ENCODE data around the gene MYH8. TPM values are rescaled to one million over a fixed set of nuclear protein-coding genes. Genes with fewer than 3 reads are reported as not detected.

The MYH8 gene
- not detected for total RNA-seq

GRCh38 chr17:10421900-10422542 lies at the start of gene MYH8:
Gene MYH8, minus strand, starts transcription at chr17:10421950. Its CDS starts 1,723 bp downstream, at chr17:10420227.
- no peak for DNase-seq (ENCODE audit: low spot score)

GRCh38 chr17:10469459-10469858 lies 47.7 kb upstream of the MYH8 start, which contains the start of gene MYH4:
Gene MYH4, minus strand, starts transcription at chr17:10469559. Its CDS starts 2,814 bp downstream, at chr17:10466745.
- no peak for DNase-seq (ENCODE audit: low spot score)

GRCh38 chr17:10463402-10463801 lies 41.7 kb upstream of the MYH8 start:
- no peak for DNase-seq (ENCODE audit: low spot score)

GRCh38 chr17:10460062-10460461 lies 38.3 kb upstream of the MYH8 start:
- DNase-seq (ENCODE audit: low spot score) = no peak

- no peak for DNase-seq (ENCODE audit: low spot score)
Measured at GRCh38 chr17:10458701-10459100, 37.0 kb upstream of the MYH8 start.

- DNase-seq (ENCODE audit: low spot score) = no peak
Measured at GRCh38 chr17:10457952-10458351, 36.2 kb upstream of the MYH8 start.

GRCh38 chr17:10447026-10447931 lies 25.5 kb upstream of the MYH8 start:
- no peak for DNase-seq (ENCODE audit: low spot score)

GRCh38 chr17:10439816-10440215 lies 18.1 kb upstream of the MYH8 start:
- DNase-seq (ENCODE audit: low spot score) = no peak

- no peak for DNase-seq (ENCODE audit: low spot score)
Measured at GRCh38 chr17:10435096-10435495, 13.3 kb upstream of the MYH8 start.

- no peak for DNase-seq (ENCODE audit: low spot score)
Measured at GRCh38 chr17:10429421-10430045, 7.8 kb upstream of the MYH8 start.

- no peak for DNase-seq (ENCODE audit: low spot score)
Measured at GRCh38 chr17:10428781-10429180, 7.0 kb upstream of the MYH8 start.

- no peak for DNase-seq (ENCODE audit: low spot score)
Measured at GRCh38 chr17:10421211-10421610, 539 bp downstream of the MYH8 start.

- DNase-seq (ENCODE audit: low spot score) = no peak
Measured at GRCh38 chr17:10420811-10421210, 939 bp downstream of the MYH8 start.

- no peak for DNase-seq (ENCODE audit: low spot score)
Measured at GRCh38 chr17:10417431-10417830, 4.3 kb downstream of the MYH8 start.

GRCh38 chr17:10415161-10415560 lies 6.6 kb downstream of the MYH8 start:
- DNase-seq (ENCODE audit: low spot score) = no peak

GRCh38 chr17:10403589-10403988 lies 18.2 kb downstream of the MYH8 start:
- DNase-seq (ENCODE audit: low spot score) = no peak

GRCh38 chr17:10398352-10398751 lies 23.4 kb downstream of the MYH8 start:
- DNase-seq (ENCODE audit: low spot score) = no peak

- no peak for DNase-seq (ENCODE audit: low spot score)
Measured at GRCh38 chr17:10396524-10397163, 25.1 kb downstream of the MYH8 start.

- no peak for DNase-seq (ENCODE audit: low spot score)
Measured at GRCh38 chr17:10394201-10394887, 27.4 kb downstream of the MYH8 start.

- DNase-seq (ENCODE audit: low spot score) = no peak
Measured at GRCh38 chr17:10392880-10393279, 28.9 kb downstream of the MYH8 start.

GRCh38 chr17:10385871-10386270 lies 35.9 kb downstream of the MYH8 start:
- DNase-seq (ENCODE audit: low spot score) = no peak

Measured in ureter (tissue), 1 donor.